ENCODE results near the gene C11orf68. TPM values are rescaled to one million over a fixed set of nuclear protein-coding genes. Genes with fewer than 3 reads are reported as not detected.
"Not testable (repeated sequence)": the region's sequence is repeated elsewhere in the genome, so short reads cannot be mapped to it uniquely, and the experiment has no call there.

C11orf68 gene
- total RNA-seq, 3 donors from 2014 or later, result 13.9 to 15.4 (median 14.0) TPM

DNA sequence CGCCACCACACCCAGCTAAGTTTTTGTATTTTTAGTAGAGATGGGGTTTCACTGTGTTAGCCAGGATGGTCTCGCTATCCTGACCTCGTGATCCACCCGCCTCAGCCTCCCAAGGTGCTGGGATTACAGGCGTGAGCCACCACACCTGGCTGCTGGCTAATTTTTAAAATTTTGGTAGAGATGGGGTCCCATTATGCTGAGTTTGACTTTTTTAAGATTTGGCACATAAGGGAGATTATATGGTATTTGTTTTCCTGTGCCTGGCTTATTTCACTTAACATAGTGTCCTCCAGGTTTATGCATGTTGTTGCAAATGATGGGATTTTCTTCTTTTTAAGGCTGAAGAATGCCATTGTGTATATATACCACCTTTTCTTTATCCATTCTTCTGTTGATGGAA is 31.8 kb upstream of the C11orf68 start:
- H3K36me3 Mint-ChIP-seq (ENCODE audit: insufficient read depth); H3K4me1 Mint-ChIP-seq (ENCODE audit: low read depth); DNase-seq; ATAC-seq; H3K27me3 Mint-ChIP-seq (ENCODE audit: low read depth); H3K4me3 Mint-ChIP-seq; H3K9me3 Mint-ChIP-seq: not testable (repeated sequence)

DNA sequence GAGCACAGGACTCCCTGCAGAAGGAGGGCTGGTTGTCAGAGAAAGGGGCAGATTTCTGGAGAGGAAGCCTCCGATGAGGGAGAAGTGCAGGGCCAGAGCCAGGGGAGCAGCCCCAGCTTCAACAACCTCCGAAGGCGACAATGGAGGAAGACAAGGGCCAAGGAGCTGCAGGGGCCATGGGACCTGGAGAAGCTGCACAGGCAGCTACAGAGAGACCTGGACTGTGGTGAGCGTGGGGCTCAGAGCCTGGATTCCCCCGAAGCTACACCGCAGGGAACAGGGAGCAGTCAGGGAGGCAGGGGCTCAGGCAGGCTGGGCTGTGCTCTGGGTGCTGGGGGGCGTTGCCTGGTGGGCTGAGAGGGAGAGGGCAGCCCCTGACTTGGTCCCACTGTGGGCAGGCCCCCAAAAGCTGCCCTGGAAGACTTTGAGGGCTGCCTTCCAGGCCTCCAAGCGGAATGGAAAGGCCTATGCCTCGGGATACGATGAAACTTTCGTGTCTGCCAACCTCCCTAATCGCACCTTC is 28.8 kb upstream of the C11orf68 start:
- Mint-ChIP-seq H3K4me3 (no peak overlapping the region), H3K27me3 (ENCODE audit: low read depth) (no peaks in the 10 kb centered on the region), H3K9me3 (no peaks in the 10 kb centered on the region), H3K36me3 (ENCODE audit: insufficient read depth) (no peaks in the 10 kb centered on the region), H3K4me1 (ENCODE audit: low read depth) (no peaks in the 10 kb centered on the region)
- ATAC-seq (no peak), DNase-seq (no peak)

- Mint-ChIP-seq H3K4me1 (ENCODE audit: low read depth) (no peaks in the 10 kb centered on the region), H3K4me3 (no peak overlapping the region), H3K27me3 (ENCODE audit: low read depth) (no peaks in the 10 kb centered on the region), H3K9me3 (no peaks in the 10 kb centered on the region), H3K36me3 (ENCODE audit: insufficient read depth) (no peaks in the 10 kb centered on the region)
- ATAC-seq (no peak), DNase-seq (no peak)
Measured at GRCh38 chr11:65947133-65947532, 28.3 kb upstream of the C11orf68 start.

DNA sequence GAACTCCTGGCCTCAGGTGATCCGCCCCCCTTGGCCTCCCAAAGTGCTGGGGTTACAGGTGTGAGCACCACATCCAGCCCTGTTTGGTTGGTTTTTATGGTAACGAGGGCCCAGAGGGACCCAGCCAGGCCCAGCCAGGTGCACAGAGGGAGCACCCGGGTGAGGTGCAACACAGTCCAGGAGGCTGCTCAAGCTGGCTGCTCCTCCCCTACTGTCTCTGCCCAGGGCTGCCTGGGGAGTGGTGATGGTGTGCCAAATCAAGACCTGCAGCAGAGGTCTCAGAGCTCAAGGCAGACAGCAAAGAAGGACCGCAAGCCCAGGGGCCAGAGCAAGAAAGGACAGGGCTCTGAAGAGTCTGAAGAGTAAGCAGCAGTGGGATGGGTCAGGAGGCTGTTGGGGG is 27.8 kb upstream of the C11orf68 start:
- Mint-ChIP-seq H3K27me3 (ENCODE audit: low read depth) (no peaks in the 10 kb centered on the region), H3K4me1 (ENCODE audit: low read depth) (peaks cover under 1% of the 10 kb centered on the region), H3K4me3 (no peak overlapping the region), H3K36me3 (ENCODE audit: insufficient read depth) (no peaks in the 10 kb centered on the region), H3K9me3 (no peaks in the 10 kb centered on the region)
- ATAC-seq, result no peak
- no peak for DNase-seq

- no peak overlapping the region for H3K4me3 Mint-ChIP-seq
- no peaks in the 10 kb centered on the region for H3K27me3 Mint-ChIP-seq (ENCODE audit: low read depth)
- DNase-seq (no peak), ATAC-seq (no peak)
- peaks cover 5% of the 10 kb centered on the region for H3K4me1 Mint-ChIP-seq (ENCODE audit: low read depth)
- H3K36me3 Mint-ChIP-seq (ENCODE audit: insufficient read depth), result no peaks in the 10 kb centered on the region
- no peaks in the 10 kb centered on the region for H3K9me3 Mint-ChIP-seq
Measured at GRCh38 chr11:65945941-65946558, 27.2 kb upstream of the C11orf68 start.

GRCh38 chr11:65945430-65945911 is 26.6 kb upstream of the C11orf68 start, which contains the start of gene TSGA10IP:
Gene TSGA10IP (plus strand): TSS chr11:65945480. CDS start chr11:65945676, 196 bp downstream.
- no peaks in the 10 kb centered on the region for H3K9me3 Mint-ChIP-seq

GRCh38 chr11:65944767-65945166 is 25.9 kb upstream of the C11orf68 start:
- Mint-ChIP-seq H3K36me3 (ENCODE audit: insufficient read depth) (no peaks in the 10 kb centered on the region), H3K4me1 (ENCODE audit: low read depth) (peaks cover 5% of the 10 kb centered on the region), H3K9me3 (no peaks in the 10 kb centered on the region), H3K4me3 (no peak overlapping the region), H3K27me3 (ENCODE audit: low read depth) (no peaks in the 10 kb centered on the region)
- ATAC-seq, result no peak
- no peak for DNase-seq

More at GRCh38 chr11:65945430-65945911, 26.6 kb upstream of the C11orf68 start, which contains the start of gene TSGA10IP:
- no peak for ATAC-seq
- DNase-seq, result no peak
- no peaks in the 10 kb centered on the region for H3K36me3 Mint-ChIP-seq (ENCODE audit: insufficient read depth)
- peaks cover 5% of the 10 kb centered on the region for H3K4me1 Mint-ChIP-seq (ENCODE audit: low read depth)
- H3K27me3 Mint-ChIP-seq (ENCODE audit: low read depth), result no peaks in the 10 kb centered on the region
- H3K4me3 Mint-ChIP-seq, result no peak within 1 kb of the TSS

- DNase-seq (no peak), ATAC-seq (no peak)
- H3K4me1 Mint-ChIP-seq (ENCODE audit: low read depth), result peaks cover 5% of the 10 kb centered on the region
- H3K4me3 Mint-ChIP-seq, result no peak overlapping the region
- H3K27me3 Mint-ChIP-seq (ENCODE audit: low read depth), result no peaks in the 10 kb centered on the region
- H3K9me3 Mint-ChIP-seq, result no peaks in the 10 kb centered on the region
- H3K36me3 Mint-ChIP-seq (ENCODE audit: insufficient read depth), result no peaks in the 10 kb centered on the region
Measured at GRCh38 chr11:65944191-65944590, 25.3 kb upstream of the C11orf68 start.

- DNase-seq (no peak), ATAC-seq (no peak)
- no peaks in the 10 kb centered on the region for H3K36me3 Mint-ChIP-seq (ENCODE audit: insufficient read depth)
- H3K4me3 Mint-ChIP-seq, result no peak overlapping the region
- no peaks in the 10 kb centered on the region for H3K9me3 Mint-ChIP-seq
- no peaks in the 10 kb centered on the region for H3K27me3 Mint-ChIP-seq (ENCODE audit: low read depth)
- peaks cover 5% of the 10 kb centered on the region for H3K4me1 Mint-ChIP-seq (ENCODE audit: low read depth)
Measured at GRCh38 chr11:65942531-65942930, 23.7 kb upstream of the C11orf68 start.

DNA sequence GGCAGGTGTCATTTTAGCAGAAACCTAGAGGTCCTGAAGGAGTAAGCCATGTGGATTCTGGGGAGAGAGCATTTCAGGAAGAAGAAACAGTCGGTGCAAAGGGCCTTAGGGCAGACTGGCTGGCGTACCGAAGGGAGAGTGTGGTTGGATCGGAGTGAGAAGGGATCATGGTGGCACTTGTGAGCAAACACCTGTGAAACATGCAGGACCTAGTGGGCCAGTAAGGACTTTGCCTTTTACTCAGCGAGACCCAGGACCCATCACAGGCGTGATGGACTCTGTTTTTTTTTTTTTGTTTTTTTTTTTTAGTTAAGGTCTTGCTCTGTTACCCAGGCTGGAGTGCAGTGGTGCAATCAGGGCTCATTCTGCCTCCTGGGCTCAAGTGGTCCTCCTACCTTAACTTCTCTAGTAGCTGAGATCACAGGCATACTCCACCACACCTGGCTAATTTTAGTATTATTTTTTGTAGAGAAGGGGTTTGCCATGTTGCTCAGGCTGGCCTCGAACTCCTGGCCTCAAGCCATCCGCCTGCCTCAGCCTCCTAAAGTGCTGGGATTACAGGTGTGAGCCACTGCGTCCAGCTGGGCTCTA is 23.0 kb upstream of the C11orf68 start:
- no peaks in the 10 kb centered on the region for H3K27me3 Mint-ChIP-seq (ENCODE audit: low read depth)
- H3K4me1 Mint-ChIP-seq (ENCODE audit: low read depth), result peaks cover 5% of the 10 kb centered on the region
- no peaks in the 10 kb centered on the region for H3K9me3 Mint-ChIP-seq
- no peak for DNase-seq
- no peak overlapping the region for H3K4me3 Mint-ChIP-seq
- no peaks in the 10 kb centered on the region for H3K36me3 Mint-ChIP-seq (ENCODE audit: insufficient read depth)
- no peak for ATAC-seq

DNA sequence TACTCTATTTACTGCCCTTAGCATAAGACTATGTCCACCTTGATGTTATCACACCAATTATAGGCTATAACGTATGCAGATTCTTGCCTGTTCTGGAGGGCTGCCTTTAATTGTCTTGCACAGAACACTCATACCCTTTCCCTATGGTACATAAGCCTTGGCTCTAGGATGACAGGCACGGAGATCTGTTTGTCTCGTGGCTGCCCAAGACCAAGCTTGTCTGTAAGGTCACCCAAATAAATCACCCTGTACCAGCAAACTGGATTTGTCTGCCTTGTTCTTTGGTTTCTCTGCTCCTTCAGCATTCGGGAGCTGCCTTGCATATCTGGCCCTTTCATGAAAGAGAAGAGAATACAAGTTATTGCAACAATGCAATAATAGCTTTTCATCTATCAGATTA is 18.9 kb upstream of the C11orf68 start:
- no peak overlapping the region for H3K4me3 Mint-ChIP-seq
- no peaks in the 10 kb centered on the region for H3K9me3 Mint-ChIP-seq
- H3K36me3 Mint-ChIP-seq (ENCODE audit: insufficient read depth), result no peaks in the 10 kb centered on the region
- ATAC-seq (no peak), DNase-seq (no peak)
- H3K4me1 Mint-ChIP-seq (ENCODE audit: low read depth), result peaks cover 5% of the 10 kb centered on the region
- no peaks in the 10 kb centered on the region for H3K27me3 Mint-ChIP-seq (ENCODE audit: low read depth)

GRCh38 chr11:65934014-65934413 is 15.2 kb upstream of the C11orf68 start:
- no peaks in the 10 kb centered on the region for H3K27me3 Mint-ChIP-seq (ENCODE audit: low read depth)
- peaks cover 11% of the 10 kb centered on the region for H3K4me1 Mint-ChIP-seq (ENCODE audit: low read depth)
- H3K4me3 Mint-ChIP-seq, result no peak overlapping the region
- no peaks in the 10 kb centered on the region for H3K9me3 Mint-ChIP-seq
- DNase-seq (no peak), ATAC-seq (no peak)
- no peaks in the 10 kb centered on the region for H3K36me3 Mint-ChIP-seq (ENCODE audit: insufficient read depth)

DNA sequence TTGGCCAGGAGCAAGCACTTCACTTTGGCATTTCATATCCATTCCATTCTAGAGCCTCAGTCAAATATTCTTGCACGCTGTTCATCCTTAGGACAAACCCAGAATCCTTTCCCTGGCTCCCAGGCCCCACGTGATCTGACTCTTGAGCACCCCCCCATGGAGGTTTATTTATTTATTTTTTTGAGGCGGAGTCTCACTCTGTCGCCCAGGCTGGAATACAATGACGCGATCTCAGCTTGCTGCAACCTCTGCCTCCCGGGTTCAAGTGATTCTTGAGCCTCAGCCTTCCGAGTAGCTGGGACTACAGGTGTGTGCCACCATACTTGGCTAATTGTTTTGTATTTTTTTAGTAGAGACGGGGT is 13.7 kb upstream of the C11orf68 start:
- no peak for ATAC-seq
- DNase-seq, result no peak
- no peaks in the 10 kb centered on the region for H3K27me3 Mint-ChIP-seq (ENCODE audit: low read depth)
- peaks cover 25% of the 10 kb centered on the region for H3K4me1 Mint-ChIP-seq (ENCODE audit: low read depth)
- no peaks in the 10 kb centered on the region for H3K36me3 Mint-ChIP-seq (ENCODE audit: insufficient read depth)
- no peak overlapping the region for H3K4me3 Mint-ChIP-seq
- H3K9me3 Mint-ChIP-seq, result no peaks in the 10 kb centered on the region

DNA sequence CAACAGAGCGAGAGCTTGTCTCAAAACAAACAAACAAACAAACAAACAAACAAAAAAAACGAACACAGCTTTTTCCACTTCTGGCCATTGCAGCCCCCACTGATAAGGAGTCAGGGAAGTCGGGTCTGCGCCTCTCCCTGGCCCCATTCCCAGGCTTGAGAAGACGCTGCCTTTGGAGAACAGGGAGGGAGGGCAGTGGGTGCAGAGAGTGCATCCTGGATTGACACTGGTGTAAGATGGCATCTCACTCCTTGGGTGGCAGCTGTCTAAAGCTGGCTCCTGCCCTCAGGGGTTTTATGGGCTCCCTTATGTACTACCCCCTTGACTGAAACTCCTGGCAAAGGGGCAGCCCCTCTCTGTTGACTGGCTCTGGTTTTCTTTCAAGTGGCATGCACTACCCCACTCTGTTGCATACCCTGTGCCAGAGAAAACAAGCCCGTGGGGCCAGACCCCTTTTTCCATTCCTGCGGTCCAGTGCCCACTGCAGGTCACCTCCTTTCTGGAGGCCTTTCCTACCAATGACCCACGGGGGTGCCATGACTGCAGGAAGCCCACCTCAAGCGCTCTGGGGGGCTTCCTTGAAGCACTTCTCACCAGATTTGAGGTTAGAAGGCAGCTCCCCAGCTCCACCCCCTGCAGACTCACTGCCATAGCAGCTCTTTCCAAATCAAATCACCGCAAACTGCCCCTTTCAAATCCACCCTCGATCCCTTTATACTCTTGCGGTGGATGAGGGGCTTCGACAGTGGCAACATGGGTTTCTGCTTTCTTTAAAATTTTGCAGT is 13.1 kb upstream of the C11orf68 start:
- no peak overlapping the region for H3K4me3 Mint-ChIP-seq
- no peaks in the 10 kb centered on the region for H3K27me3 Mint-ChIP-seq (ENCODE audit: low read depth)
- DNase-seq, result no peak
- H3K36me3 Mint-ChIP-seq (ENCODE audit: insufficient read depth), result no peaks in the 10 kb centered on the region
- H3K4me1 Mint-ChIP-seq (ENCODE audit: low read depth), result peaks cover 31% of the 10 kb centered on the region
- no peaks in the 10 kb centered on the region for H3K9me3 Mint-ChIP-seq
- ATAC-seq, result no peak
